HUES48 (cell line): ENCODE data around the gene HINT1.
"Not testable (repeated sequence)": the region's sequence is repeated elsewhere in the genome, so short reads cannot be mapped to it uniquely, and the experiment has no call there.

Experiments
- H3K27ac ChIP-seq: one replicate; pipeline ENCODE4 v1.7.0; 2013; ENCODE audit warnings: low read depth, low read length, inconsistent platforms
- H3K27me3 ChIP-seq: 2 replicates; pipeline ENCODE4 v1.6.1; 2013; ENCODE audit warnings: mild to moderate bottlenecking, low read length; ENCODE audit not compliant: control insufficient read depth, insufficient read depth
- H3K36me3 ChIP-seq: 2 replicates; pipeline ENCODE4 v1.6.1; 2013; ENCODE audit warnings: low read length; ENCODE audit not compliant: control insufficient read depth, insufficient read depth
- H3K4me1 ChIP-seq: 2 replicates; pipeline ENCODE4 v1.6.1; 2013; ENCODE audit warnings: mild to moderate bottlenecking, low read length; ENCODE audit not compliant: control insufficient read depth, insufficient read depth
- H3K4me3 ChIP-seq: 2 replicates; pipeline ENCODE4 v1.5.1; 2013; ENCODE audit warnings: mild to moderate bottlenecking, low read depth, low read length
- H3K9ac ChIP-seq: 2 replicates; pipeline ENCODE4 v1.6.1; 2013; ENCODE audit warnings: mild to moderate bottlenecking, low read depth, low read length, moderate library complexity
- H3K9me3 ChIP-seq: 2 replicates; pipeline ENCODE4 v1.6.1; 2013; ENCODE audit warnings: low read length; ENCODE audit not compliant: control insufficient read depth, insufficient read depth

HINT1 gene

DNA sequence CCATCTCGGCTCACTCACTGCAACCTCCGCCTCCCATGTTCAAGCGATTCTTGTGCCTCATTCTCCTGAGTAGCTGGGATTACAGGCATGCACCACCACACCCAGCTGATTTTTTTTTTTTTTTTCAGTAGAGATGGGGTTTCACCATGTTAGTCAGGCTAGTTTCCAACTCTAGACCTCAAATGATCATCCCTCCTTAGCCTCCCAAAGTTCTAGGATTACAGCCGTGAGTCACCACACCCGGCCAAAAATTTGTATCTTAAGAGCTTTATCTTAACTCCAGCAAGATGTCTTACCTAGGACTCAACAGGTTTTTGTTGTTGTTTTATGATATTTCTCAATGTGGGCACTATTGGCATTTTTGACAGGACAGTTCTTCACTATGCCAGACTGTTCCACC is 33.6 kb upstream of the HINT1 start:
- Histone ChIP-seq H3K36me3 (no peaks in the 10 kb centered on the region), H3K27me3 (no peaks in the 10 kb centered on the region), H3K4me3 (no peak overlapping the region), H3K4me1 (no peaks in the 10 kb centered on the region; the same call in 1 of the 2 replicates), H3K27ac (no peak overlapping the region), H3K9me3 (no peaks in the 10 kb centered on the region), H3K9ac (no peak overlapping the region)

DNA sequence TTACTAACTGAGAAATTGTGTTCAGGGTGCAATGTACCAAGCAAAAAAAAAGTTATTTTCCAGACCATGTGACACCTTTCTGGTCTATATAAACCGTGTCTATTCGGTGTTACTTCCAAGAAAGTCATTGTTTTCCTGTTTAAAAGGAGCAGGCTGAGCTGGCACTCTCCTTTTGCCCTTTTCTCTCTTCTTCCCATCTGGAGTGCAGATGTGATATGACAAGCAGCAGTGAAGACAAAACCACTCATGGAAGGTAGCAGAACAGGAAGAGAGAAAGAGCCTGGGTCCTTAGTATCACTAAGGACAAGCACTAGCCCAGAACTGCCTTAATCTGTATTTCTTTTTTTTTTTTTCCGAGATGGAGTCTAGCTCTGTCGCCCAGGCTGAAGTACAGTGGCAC is 31.3 kb upstream of the HINT1 start:
- H3K36me3 ChIP-seq = no peaks in the 10 kb centered on the region
- H3K27ac ChIP-seq = no peak overlapping the region
- no peak overlapping the region for H3K4me3 ChIP-seq
- H3K4me1 ChIP-seq = no peaks in the 10 kb centered on the region; the same call in 1 of the 2 replicates
- no peaks in the 10 kb centered on the region for H3K27me3 ChIP-seq
- H3K9me3 ChIP-seq = no peaks in the 10 kb centered on the region
- H3K9ac ChIP-seq = no peak overlapping the region

DNA sequence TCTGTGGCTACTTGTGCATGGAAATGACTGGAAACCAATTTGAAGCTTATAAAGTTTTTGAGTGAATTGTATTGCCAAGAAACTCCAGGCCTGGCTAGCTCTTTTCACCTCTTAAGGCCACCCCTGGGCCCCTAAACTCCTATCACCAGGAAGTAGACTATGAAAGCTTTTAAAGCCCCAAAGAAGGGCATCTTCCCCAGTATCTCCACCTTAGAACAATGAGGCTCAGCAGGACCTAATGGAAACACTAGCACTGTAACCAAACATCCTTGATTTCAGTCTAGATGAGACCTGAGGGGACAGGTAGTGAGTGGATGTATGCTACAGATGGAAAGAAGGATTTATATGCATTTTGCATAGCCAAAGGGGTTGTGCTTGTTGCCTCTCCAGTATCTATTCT is 30.6 kb upstream of the HINT1 start:
- Histone ChIP-seq H3K9ac (no peak overlapping the region), H3K4me3 (no peak overlapping the region), H3K9me3 (no peaks in the 10 kb centered on the region), H3K27ac (no peak overlapping the region), H3K36me3 (no peaks in the 10 kb centered on the region), H3K4me1 (no peaks in the 10 kb centered on the region; the same call in 1 of the 2 replicates), H3K27me3 (no peaks in the 10 kb centered on the region)

DNA sequence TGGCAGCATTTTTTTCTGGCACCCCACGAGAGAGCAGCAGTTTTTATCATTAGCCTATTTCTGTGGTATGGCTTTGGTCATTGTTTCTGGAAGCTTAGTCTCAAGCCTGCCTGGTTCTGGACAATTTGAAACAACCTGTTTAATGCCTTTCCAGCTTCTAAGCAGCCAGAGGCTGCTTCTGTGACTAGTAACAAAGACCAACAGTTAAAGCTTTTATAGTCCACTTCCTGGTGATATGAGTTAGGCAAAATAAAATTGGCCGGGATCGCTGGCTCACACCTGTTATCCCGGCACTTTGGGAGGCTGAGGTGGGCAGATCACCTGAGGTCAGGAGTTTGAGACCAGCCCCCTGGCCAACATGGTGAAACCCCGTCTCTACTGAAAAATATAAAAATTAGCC is 29.7 kb upstream of the HINT1 start:
- no peak overlapping the region for H3K9ac ChIP-seq
- no peaks in the 10 kb centered on the region for H3K36me3 ChIP-seq
- H3K27me3 ChIP-seq = no peaks in the 10 kb centered on the region
- no peaks in the 10 kb centered on the region for H3K9me3 ChIP-seq
- H3K4me1 ChIP-seq = no peaks in the 10 kb centered on the region; the same call in 1 of the 2 replicates
- H3K27ac ChIP-seq = no peak overlapping the region
- H3K4me3 ChIP-seq = no peak overlapping the region

DNA sequence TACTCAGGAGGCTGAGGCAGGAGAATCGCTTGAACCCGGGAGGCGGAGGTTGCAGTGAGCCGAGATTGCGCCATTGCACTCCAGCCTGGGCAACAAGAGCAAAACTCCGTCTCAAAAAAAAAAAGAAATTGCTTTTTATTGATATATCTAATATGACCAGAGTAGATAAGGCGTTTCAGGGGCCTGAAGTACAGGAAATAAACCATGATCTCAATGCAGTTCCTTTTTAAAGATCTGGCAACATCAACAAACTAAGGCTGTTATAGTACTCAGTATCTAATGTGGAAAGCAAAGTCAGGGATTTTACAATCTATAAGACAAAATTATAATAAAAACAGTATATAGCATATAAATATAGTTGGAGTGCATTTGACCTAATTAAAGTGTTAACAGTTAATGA is 28.8 kb upstream of the HINT1 start:
- H3K4me1 ChIP-seq, H3K4me3 ChIP-seq, H3K27me3 ChIP-seq, H3K9ac ChIP-seq, H3K27ac ChIP-seq, H3K9me3 ChIP-seq, H3K36me3 ChIP-seq: not testable (repeated sequence)

DNA sequence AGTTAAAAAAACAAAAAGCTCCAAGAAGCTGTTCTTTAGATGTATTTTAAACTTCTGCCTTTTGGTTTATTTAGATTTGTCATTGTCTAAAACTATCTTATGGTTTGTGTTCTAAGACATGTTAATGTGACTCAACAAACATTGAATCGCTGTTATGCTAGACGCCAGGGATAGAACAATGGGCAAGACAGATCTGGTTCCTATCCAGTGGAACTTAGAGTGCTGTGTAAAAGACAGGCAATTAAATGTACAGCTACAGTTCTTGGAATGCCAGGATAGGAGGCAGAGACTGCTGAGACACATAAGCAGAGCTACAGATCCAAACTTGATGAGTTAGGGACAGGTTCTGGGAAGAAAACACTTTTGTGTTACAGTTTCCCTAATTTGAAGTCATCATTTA is 28.1 kb upstream of the HINT1 start:
- no peak overlapping the region for H3K9ac ChIP-seq
- no peak overlapping the region for H3K27ac ChIP-seq
- no peaks in the 10 kb centered on the region for H3K36me3 ChIP-seq
- H3K9me3 ChIP-seq = no peaks in the 10 kb centered on the region
- H3K4me1 ChIP-seq = no peaks in the 10 kb centered on the region; the same call in 1 of the 2 replicates
- no peaks in the 10 kb centered on the region for H3K27me3 ChIP-seq
- H3K4me3 ChIP-seq = no peak overlapping the region

DNA sequence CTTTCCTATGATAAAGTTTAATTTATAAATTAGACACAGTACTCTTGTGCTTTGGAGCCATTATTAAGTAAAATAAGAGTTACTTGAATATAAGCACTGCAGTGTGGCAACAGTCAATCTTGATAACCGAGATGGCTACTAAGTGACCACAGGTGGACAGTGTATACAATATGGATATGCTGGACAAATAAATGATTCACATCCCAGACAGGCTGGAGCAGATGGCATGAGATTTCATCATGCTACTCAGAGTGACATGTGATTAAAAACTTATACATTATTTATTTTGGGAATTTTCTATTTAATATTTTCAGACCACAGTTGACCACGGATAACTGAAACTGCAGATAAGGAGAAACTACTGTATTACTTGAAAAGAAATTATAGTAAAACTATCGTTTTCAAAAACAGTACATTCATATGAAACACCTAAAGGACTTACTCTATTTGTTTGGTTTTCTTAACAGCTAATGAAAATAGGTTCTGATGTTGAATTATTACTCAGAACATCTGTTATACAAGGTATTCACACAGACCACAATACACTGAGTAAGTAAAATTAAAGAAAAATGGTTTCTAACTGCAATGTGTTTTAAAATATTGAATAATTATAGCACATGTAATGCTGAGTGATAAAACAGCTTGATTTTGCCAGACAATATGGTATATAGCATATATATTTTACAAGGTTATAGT is 21.7 kb upstream of the HINT1 start:
- H3K4me1 ChIP-seq = no peaks in the 10 kb centered on the region
- no peaks in the 10 kb centered on the region for H3K9me3 ChIP-seq
- H3K36me3 ChIP-seq = no peaks in the 10 kb centered on the region
- no peak overlapping the region for H3K4me3 ChIP-seq
- no peak overlapping the region for H3K9ac ChIP-seq
- H3K27ac ChIP-seq = no peak overlapping the region
- H3K27me3 ChIP-seq = no peaks in the 10 kb centered on the region

DNA sequence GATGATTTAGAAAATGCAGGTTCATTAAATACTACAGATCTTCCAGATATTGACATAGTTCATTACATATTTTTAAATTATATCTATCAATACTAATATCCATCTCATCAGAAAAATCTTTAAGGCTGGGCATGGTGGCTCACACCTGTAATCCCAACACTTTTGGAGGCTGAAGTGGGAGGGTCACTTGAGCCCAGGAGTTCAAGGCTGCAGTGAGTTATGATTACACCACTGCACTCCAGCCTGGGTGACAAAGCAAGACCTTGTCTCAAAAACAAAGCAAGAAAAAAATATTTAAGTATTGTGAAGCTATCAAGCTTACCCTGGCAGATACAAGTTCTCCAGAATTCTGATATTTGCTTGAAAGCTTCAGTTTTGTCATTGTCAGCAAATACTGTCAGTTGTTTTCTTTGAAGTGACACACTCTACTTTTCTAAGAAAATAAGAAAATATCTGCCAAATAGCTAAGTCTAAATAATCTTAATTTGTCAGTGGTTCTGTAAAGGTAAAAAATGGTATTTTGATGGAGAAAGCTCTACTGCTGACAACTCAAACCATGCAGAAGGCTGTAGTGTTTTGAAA is 20.6 kb upstream of the HINT1 start:
- H3K4me3 ChIP-seq = no peak overlapping the region
- no peaks in the 10 kb centered on the region for H3K36me3 ChIP-seq
- H3K4me1 ChIP-seq = no peaks in the 10 kb centered on the region
- no peaks in the 10 kb centered on the region for H3K27me3 ChIP-seq
- no peak overlapping the region for H3K27ac ChIP-seq
- no peak overlapping the region for H3K9ac ChIP-seq
- H3K9me3 ChIP-seq = no peaks in the 10 kb centered on the region

DNA sequence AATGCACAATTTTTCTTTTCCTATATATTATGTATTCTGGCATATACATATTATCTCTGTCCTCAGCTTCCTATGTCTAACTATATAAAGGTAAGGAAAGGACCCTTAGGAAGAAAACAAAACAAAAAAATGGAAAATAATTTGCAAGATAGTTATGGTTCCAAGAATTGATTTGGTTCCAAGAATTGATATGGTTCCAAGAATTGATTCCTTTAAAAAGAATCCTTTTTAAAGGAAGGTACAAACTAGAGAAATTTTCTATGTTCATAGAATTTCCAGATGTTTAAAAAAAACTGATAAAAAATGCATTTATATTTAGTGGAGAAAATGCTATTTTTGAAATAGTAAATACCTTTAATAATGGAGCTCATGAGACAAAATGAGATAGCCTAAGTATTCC is 17.8 kb upstream of the HINT1 start:
- Histone ChIP-seq H3K36me3 (no peaks in the 10 kb centered on the region), H3K4me3 (no peak overlapping the region), H3K9me3 (no peaks in the 10 kb centered on the region), H3K27ac (no peak overlapping the region), H3K27me3 (no peaks in the 10 kb centered on the region), H3K4me1 (no peaks in the 10 kb centered on the region), H3K9ac (no peak overlapping the region)

DNA sequence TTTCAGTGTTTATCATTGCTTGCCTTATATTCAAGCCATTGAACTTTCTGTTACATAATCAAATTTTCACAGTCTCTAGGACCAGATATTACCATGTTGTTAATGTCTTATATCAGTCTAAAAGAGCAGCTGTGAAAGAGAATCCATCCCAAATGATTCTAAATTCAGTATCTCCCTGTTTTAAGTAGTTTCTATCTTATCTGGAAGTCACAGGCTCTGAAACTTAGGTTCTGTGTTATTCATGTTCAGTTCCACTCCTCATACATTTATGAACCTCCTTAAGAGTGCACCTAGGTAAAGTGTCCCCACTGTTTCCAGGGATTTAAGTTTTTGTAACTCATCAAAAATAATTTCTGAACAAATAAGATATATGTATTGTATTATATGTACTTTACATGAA is 15.4 kb upstream of the HINT1 start:
- no peak overlapping the region for H3K9ac ChIP-seq
- no peaks in the 10 kb centered on the region for H3K4me1 ChIP-seq
- no peak overlapping the region for H3K27ac ChIP-seq
- H3K9me3 ChIP-seq = no peaks in the 10 kb centered on the region
- no peaks in the 10 kb centered on the region for H3K27me3 ChIP-seq
- no peak overlapping the region for H3K4me3 ChIP-seq
- H3K36me3 ChIP-seq = no peaks in the 10 kb centered on the region

DNA sequence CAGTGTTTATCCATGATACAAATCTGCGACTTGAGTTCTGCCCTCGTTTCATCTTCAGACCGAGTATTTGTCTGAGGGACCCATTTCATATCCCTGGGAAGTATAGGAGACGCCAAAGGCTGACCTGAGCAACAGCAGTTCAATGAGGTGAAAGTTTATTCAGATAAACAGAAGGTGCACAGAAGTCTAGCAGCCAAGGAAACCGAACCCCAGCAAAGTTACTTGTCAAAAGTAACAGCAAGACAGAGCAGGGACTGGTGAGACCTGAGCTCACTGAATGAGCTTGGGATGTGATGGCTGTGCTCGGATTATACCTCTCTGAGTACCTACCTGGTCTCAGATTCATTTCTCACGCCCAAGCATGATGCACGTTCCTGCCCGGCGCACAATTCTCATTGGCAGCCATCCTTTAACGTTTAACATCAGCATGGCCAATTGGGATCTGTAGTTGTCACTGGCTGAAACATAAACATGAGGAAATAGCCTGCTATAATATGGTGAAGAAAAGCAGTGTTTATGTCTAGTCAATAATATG is 6.3 kb upstream of the HINT1 start:
- H3K9me3 ChIP-seq = no peaks in the 10 kb centered on the region
- peak overlapping the region; percentile 32; the same call in 1 of the 2 replicates for H3K9ac ChIP-seq
- no peaks in the 10 kb centered on the region; the same call in 1 of the 2 replicates for H3K4me1 ChIP-seq
- no peaks in the 10 kb centered on the region for H3K27me3 ChIP-seq
- H3K36me3 ChIP-seq = no peaks in the 10 kb centered on the region
- no peak overlapping the region for H3K27ac ChIP-seq
- H3K4me3 ChIP-seq = peak overlapping the region; percentile 83
